ENCODE data around the gene TSPAN1.

- no peak for TF ChIP-seq CTCF (IDR thresholded peaks at IDR 0.05)
- TF ChIP-seq POLR2A (IDR thresholded peaks at IDR 0.05), result no peak
These were observed 21.7 kb downstream of the TSPAN1 start for GRCh38 chr1:46196609-46197008.

Measured in adrenal gland (tissue), 5 donors.